ENCODE results near the gene SMC4.

DNA sequence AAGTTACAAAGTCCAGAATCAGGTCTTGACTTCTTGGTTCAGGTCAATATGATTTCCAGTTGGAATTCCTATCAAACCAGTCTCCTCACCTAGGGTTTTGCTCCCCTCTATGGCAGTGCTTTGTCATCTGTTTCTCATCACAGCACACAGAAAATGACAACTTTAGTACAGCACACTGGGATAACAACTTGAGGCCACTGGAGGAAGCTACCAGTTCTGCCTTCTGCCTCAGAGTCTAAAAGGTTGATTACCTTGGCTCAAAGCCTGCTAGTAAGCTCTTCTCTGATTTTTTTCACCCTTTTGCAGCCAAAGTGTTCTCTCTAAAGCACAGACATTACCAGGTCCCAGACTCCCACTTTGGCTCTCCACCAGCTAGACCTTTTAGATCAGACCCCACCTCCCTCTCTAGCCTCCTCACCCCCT lies 75.0 kb downstream of the SMC4 start:
- TF ChIP-seq, protein P1, sequence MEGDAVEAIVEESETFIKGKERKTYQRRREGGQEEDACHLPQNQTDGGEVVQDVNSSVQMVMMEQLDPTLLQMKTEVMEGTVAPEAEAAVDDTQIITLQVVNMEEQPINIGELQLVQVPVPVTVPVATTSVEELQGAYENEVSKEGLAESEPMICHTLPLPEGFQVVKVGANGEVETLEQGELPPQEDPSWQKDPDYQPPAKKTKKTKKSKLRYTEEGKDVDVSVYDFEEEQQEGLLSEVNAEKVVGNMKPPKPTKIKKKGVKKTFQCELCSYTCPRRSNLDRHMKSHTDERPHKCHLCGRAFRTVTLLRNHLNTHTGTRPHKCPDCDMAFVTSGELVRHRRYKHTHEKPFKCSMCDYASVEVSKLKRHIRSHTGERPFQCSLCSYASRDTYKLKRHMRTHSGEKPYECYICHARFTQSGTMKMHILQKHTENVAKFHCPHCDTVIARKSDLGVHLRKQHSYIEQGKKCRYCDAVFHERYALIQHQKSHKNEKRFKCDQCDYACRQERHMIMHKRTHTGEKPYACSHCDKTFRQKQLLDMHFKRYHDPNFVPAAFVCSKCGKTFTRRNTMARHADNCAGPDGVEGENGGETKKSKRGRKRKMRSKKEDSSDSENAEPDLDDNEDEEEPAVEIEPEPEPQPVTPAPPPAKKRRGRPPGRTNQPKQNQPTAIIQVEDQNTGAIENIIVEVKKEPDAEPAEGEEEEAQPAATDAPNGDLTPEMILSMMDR (IDR thresholded peaks at IDR 0.05) = no peak
- no peak for TF ChIP-seq POLR2A (IDR thresholded peaks at IDR 0.05)

Measured in thyroid gland (tissue), 4 donors.